ENCODE measurements around the gene HPD. TPM values are rescaled to one million over a fixed set of nuclear protein-coding genes. Genes with fewer than 3 reads are reported as not detected.
"Not testable (repeated sequence)": the region's sequence is repeated elsewhere in the genome, so short reads cannot be mapped to it uniquely, and the experiment has no call there.

HPD gene
- total RNA-seq (0.04 TPM), polyA plus RNA-seq (ENCODE audit: insufficient read depth in 1 of 8, insufficient read length in 8 of 8, low replicate concordance in 1 of 8) (under 1 TPM in 4 of 8 donors, not detected in 4; 0.09 to 0.15 (median 0.12) TPM)
- long read RNA-seq, donor 1: 0 reads
- long read RNA-seq, donor 2: 0 reads
- long read RNA-seq, donor 3: 0 reads
- long read RNA-seq, donor 4: 0 reads
- long read RNA-seq, donor 5: 0 reads
- long read RNA-seq, donor 6: 0 reads
- long read RNA-seq, donor 7: 0 reads
- long read RNA-seq, donor 8: 0 reads
- long read RNA-seq, donor 9: 0 reads
- long read RNA-seq, donor 10: 0 reads
- long read RNA-seq, donor 11, partial matches to known transcripts: 27 of 27 reads
- long read RNA-seq, donor 11, other reads (novel, unspliced or antisense): 0 of 27 reads

- H3K4me1 ChIP-seq (ENCODE audit: control insufficient read depth, insufficient read depth, low read length): peaks cover 16% of the 10 kb centered on the region
- no peaks in the 10 kb centered on the region for H3K9me3 ChIP-seq (replicated peaks; ENCODE audit: control insufficient read depth, low read depth, low read length)
- peak; percentile 68 for DNase-seq
- no peak within 1 kb of the TSS for H3K4me3 ChIP-seq (ENCODE audit: low read length)
- H3K36me3 ChIP-seq (ENCODE audit: control insufficient read depth, insufficient read depth, low read length): no peaks in the 10 kb centered on the region
- peaks cover 12% of the 10 kb centered on the region for H3K27me3 ChIP-seq (ENCODE audit: control insufficient read depth, insufficient read depth, low read length)
- peak within 1 kb of the TSS; percentile 38 for H3K27ac ChIP-seq (ENCODE audit: low read length)
- WGBS (ENCODE audit: insufficient coverage): 52% methylated on average over 11 of the region's 16 CpGs
Observed at GRCh38 chr12:121858662-121859572, at the start of gene HPD. HPD (minus strand) TSS chr12:121858859; CDS start chr12:121858823, 36 bp downstream.

GRCh38 chr12:121905746-121906145, 47.1 kb upstream of the HPD start:
- WGBS (ENCODE audit: insufficient coverage): no CpG with 5 or more reads among the region's 4 CpGs
- Histone ChIP-seq H3K27ac (ENCODE audit: low read length) (no peak overlapping the region), H3K36me3 (ENCODE audit: control insufficient read depth, insufficient read depth, low read length) (peaks cover 60% of the 10 kb centered on the region), H3K9me3 (replicated peaks; ENCODE audit: control insufficient read depth, low read depth, low read length) (no peaks in the 10 kb centered on the region), H3K27me3 (ENCODE audit: control insufficient read depth, insufficient read depth, low read length) (no peaks in the 10 kb centered on the region), H3K4me3 (ENCODE audit: low read length) (no peak overlapping the region), H3K4me1 (ENCODE audit: control insufficient read depth, insufficient read depth, low read length) (no peaks in the 10 kb centered on the region)
- DNase-seq: no peak

GRCh38 chr12:121903202-121903601, 44.5 kb upstream of the HPD start:
- Histone ChIP-seq H3K27ac (ENCODE audit: low read length) (no peak overlapping the region), H3K36me3 (ENCODE audit: control insufficient read depth, insufficient read depth, low read length) (peaks cover 58% of the 10 kb centered on the region), H3K4me1 (ENCODE audit: control insufficient read depth, insufficient read depth, low read length) (no peaks in the 10 kb centered on the region), H3K9me3 (replicated peaks; ENCODE audit: control insufficient read depth, low read depth, low read length) (no peaks in the 10 kb centered on the region), H3K4me3 (ENCODE audit: low read length) (no peak overlapping the region), H3K27me3 (ENCODE audit: control insufficient read depth, insufficient read depth, low read length) (no peaks in the 10 kb centered on the region)
- DNase-seq: no peak
- WGBS (ENCODE audit: insufficient coverage): 83% methylated on average over 1 of the region's 2 CpGs

GRCh38 chr12:121899590-121899989, 40.9 kb upstream of the HPD start:
- Histone ChIP-seq H3K36me3 (ENCODE audit: control insufficient read depth, insufficient read depth, low read length) (peaks cover 70% of the 10 kb centered on the region), H3K4me3 (ENCODE audit: low read length) (no peak overlapping the region), H3K27ac (ENCODE audit: low read length) (no peak overlapping the region), H3K9me3 (replicated peaks; ENCODE audit: control insufficient read depth, low read depth, low read length) (no peaks in the 10 kb centered on the region), H3K4me1 (ENCODE audit: control insufficient read depth, insufficient read depth, low read length) (no peaks in the 10 kb centered on the region), H3K27me3 (ENCODE audit: control insufficient read depth, insufficient read depth, low read length) (no peaks in the 10 kb centered on the region)
- DNase-seq: no peak
- 83% methylated on average over 13 of the region's 14 CpGs for WGBS (ENCODE audit: insufficient coverage)

GRCh38 chr12:121898287-121898686, 39.6 kb upstream of the HPD start:
- Histone ChIP-seq H3K4me1 (ENCODE audit: control insufficient read depth, insufficient read depth, low read length) (no peaks in the 10 kb centered on the region), H3K27ac (ENCODE audit: low read length) (no peak overlapping the region), H3K9me3 (replicated peaks; ENCODE audit: control insufficient read depth, low read depth, low read length) (no peaks in the 10 kb centered on the region), H3K4me3 (ENCODE audit: low read length) (no peak overlapping the region), H3K27me3 (ENCODE audit: control insufficient read depth, insufficient read depth, low read length) (no peaks in the 10 kb centered on the region), H3K36me3 (ENCODE audit: control insufficient read depth, insufficient read depth, low read length) (peaks cover 72% of the 10 kb centered on the region)
- WGBS (ENCODE audit: insufficient coverage): 80% methylated on average over 1 of the region's 5 CpGs
- DNase-seq: no peak

GRCh38 chr12:121894633-121895032, 36.0 kb upstream of the HPD start:
- Histone ChIP-seq H3K4me1 (ENCODE audit: control insufficient read depth, insufficient read depth, low read length) (peaks cover 5% of the 10 kb centered on the region), H3K27me3 (ENCODE audit: control insufficient read depth, insufficient read depth, low read length) (no peaks in the 10 kb centered on the region), H3K9me3 (replicated peaks; ENCODE audit: control insufficient read depth, low read depth, low read length) (no peaks in the 10 kb centered on the region), H3K36me3 (ENCODE audit: control insufficient read depth, insufficient read depth, low read length) (peaks cover 52% of the 10 kb centered on the region), H3K4me3 (ENCODE audit: low read length) (no peak overlapping the region), H3K27ac (ENCODE audit: low read length) (no peak overlapping the region)
- DNase-seq: peak; percentile 41
- WGBS (ENCODE audit: insufficient coverage): no CpG with 5 or more reads among the region's 7 CpGs

GRCh38 chr12:121893961-121894460, 35.4 kb upstream of the HPD start:
- Histone ChIP-seq H3K36me3 (ENCODE audit: control insufficient read depth, insufficient read depth, low read length) (peaks cover 46% of the 10 kb centered on the region), H3K4me1 (ENCODE audit: control insufficient read depth, insufficient read depth, low read length) (peaks cover 10% of the 10 kb centered on the region), H3K4me3 (ENCODE audit: low read length) (no peak overlapping the region), H3K27me3 (ENCODE audit: control insufficient read depth, insufficient read depth, low read length) (no peaks in the 10 kb centered on the region), H3K27ac (ENCODE audit: low read length) (no peak overlapping the region), H3K9me3 (replicated peaks; ENCODE audit: control insufficient read depth, low read depth, low read length) (no peaks in the 10 kb centered on the region)
- no CpG with 5 or more reads among the region's 1 CpG for WGBS (ENCODE audit: insufficient coverage)
- DNase-seq: no peak

GRCh38 chr12:121892673-121893561, 34.3 kb upstream of the HPD start:
- no peak overlapping the region for H3K27ac ChIP-seq (ENCODE audit: low read length)

GRCh38 chr12:121889661-121890060, 31.0 kb upstream of the HPD start:
- peak overlapping the region; percentile 77 for H3K4me3 ChIP-seq (ENCODE audit: low read length)
- not testable (repeated sequence) for DNase-seq; H3K9me3 ChIP-seq (replicated peaks; ENCODE audit: control insufficient read depth, low read depth, low read length); H3K27me3 ChIP-seq (ENCODE audit: control insufficient read depth, insufficient read depth, low read length)
- 58% methylated on average over 5 of the region's 6 CpGs for WGBS (ENCODE audit: insufficient coverage)
- H3K4me1 ChIP-seq (ENCODE audit: control insufficient read depth, insufficient read depth, low read length): peaks cover 12% of the 10 kb centered on the region
- H3K27ac ChIP-seq (ENCODE audit: low read length): peak overlapping the region; percentile 95
- H3K36me3 ChIP-seq (ENCODE audit: control insufficient read depth, insufficient read depth, low read length): peaks cover 20% of the 10 kb centered on the region

More at GRCh38 chr12:121892673-121893561, 34.3 kb upstream of the HPD start:
- no peak for DNase-seq
- Histone ChIP-seq H3K9me3 (replicated peaks; ENCODE audit: control insufficient read depth, low read depth, low read length) (no peaks in the 10 kb centered on the region), H3K36me3 (ENCODE audit: control insufficient read depth, insufficient read depth, low read length) (peaks cover 42% of the 10 kb centered on the region), H3K4me3 (ENCODE audit: low read length) (no peak overlapping the region), H3K4me1 (ENCODE audit: control insufficient read depth, insufficient read depth, low read length) (peaks cover 12% of the 10 kb centered on the region), H3K27me3 (ENCODE audit: control insufficient read depth, insufficient read depth, low read length) (no peaks in the 10 kb centered on the region)
- WGBS (ENCODE audit: insufficient coverage): 73% methylated on average over 7 of the region's 13 CpGs

Measured in muscle of leg (tissue), 16 donors.